GM12878 (cell line): ENCODE results near the gene TSPEAR. TPM values are rescaled to one million over a fixed set of nuclear protein-coding genes. Genes with fewer than 3 reads are reported as not detected.

Experiments used
- ATAC-seq: fragments of 200-7000 bp; cut with Tn5 transposase; 3 replicates; pipeline ENCODE4 v1.9.1; 2020; ENCODE audit warnings: mild to moderate bottlenecking, moderate library complexity
- BruUV-seq: library from RNA; stranded (reverse); fragments of 400-500 nt; replicated peaks from 2 replicates; lab custom pipeline; 2021; lab: Mats Ljungman, UMichigan
- CTCF ChIA-PET: fragments of 300-600 bp; sonication (Branson Sonifier 250); formaldehyde crosslinking; extraction: SDS; loops from one replicate; lab custom pipeline; 2021; ENCODE audit warnings: inconsistent platforms; lab: Yijun Ruan, JAX
- POLR2A ChIA-PET: fragments of 350-600 bp; formaldehyde crosslinking; extraction: SDS; loops from one replicate; lab custom pipeline; 2021; ENCODE audit warnings: inconsistent platforms; lab: Charles Lee
- RAD21 ChIA-PET: fragments of 300-600 bp; sonication (Branson Sonifier 250); formaldehyde crosslinking; loops from one replicate; lab custom pipeline; 2023; ENCODE audit warnings: antibody characterized with exemption; ENCODE audit not compliant: unreplicated experiment; lab: Charles Lee
- SMC1A ChIA-PET: fragments of 300-600 bp; sonication (Branson Sonifier 250); formaldehyde crosslinking; loops from one replicate; lab custom pipeline; 2023; ENCODE audit not compliant: unreplicated experiment, uncharacterized antibody; lab: Charles Lee
- DNase-seq: peaks from one replicate; pipeline ENCODE4 v3.0.0-alpha.2; 2011; ENCODE audit warnings: low read depth, low spot score
- FAIRE-seq: peaks from 3 replicates; lab custom pipeline; 2011; peaks lifted over from hg19 to GRCh38; lab: Jason Lieb, UNC
- H2AFZ ChIP-seq: 2 replicates; pipeline ENCODE4 v1.6.0; 2011; ENCODE audit warnings: low read depth, low read length, control low read depth; ENCODE audit not compliant: control insufficient read depth
- H3K27ac ChIP-seq: 2 replicates; pipeline ENCODE4 v1.5.1; 2011; ENCODE audit warnings: control low read depth; ENCODE audit not compliant: control insufficient read depth, insufficient read depth
- H3K27me3 ChIP-seq, 2 experiments: replicated peaks in 1 of 2; 2 replicates each; pipeline versions ENCODE4 v1.6.0 to v1.6.1; 2011; ENCODE audit warnings: low read length in 1 of 2; ENCODE audit not compliant: control insufficient read depth in 2 of 2, insufficient read depth in 2 of 2
- H3K36me3 ChIP-seq, 2 experiments: 2 replicates each; pipeline ENCODE4 v1.5.1; 2011; ENCODE audit warnings: low read length in 1 of 2; ENCODE audit not compliant: control insufficient read depth in 2 of 2, insufficient read depth in 2 of 2
- H3K4me1 ChIP-seq: 2 replicates; pipeline ENCODE4 v1.6.1; 2011; ENCODE audit warnings: mild to moderate bottlenecking, low read length, moderate library complexity, mixed read lengths; ENCODE audit not compliant: control insufficient read depth, insufficient read depth
- H3K4me2 ChIP-seq: 2 replicates; pipeline ENCODE4 v1.6.0; 2011; ENCODE audit warnings: control low read depth; ENCODE audit not compliant: control insufficient read depth, insufficient read depth
- H3K4me3 ChIP-seq: fragments of 200-600 bp; sonication (generic); 2 replicates; pipeline ENCODE4 v1.5.1; 2016
- H3K79me2 ChIP-seq: 2 replicates; pipeline ENCODE4 v1.6.0; 2011; ENCODE audit warnings: low read length; ENCODE audit not compliant: control insufficient read depth, insufficient read depth
- H3K9ac ChIP-seq: 2 replicates; pipeline ENCODE4 v1.8.0; 2011; ENCODE audit warnings: low read length, control low read depth, mixed read lengths; ENCODE audit not compliant: control insufficient read depth, insufficient read depth
- H3K9me3 ChIP-seq: replicated peaks from 3 replicates; pipeline ENCODE4 v1.5.1; 2011; ENCODE audit warnings: mild to moderate bottlenecking, low read length; ENCODE audit not compliant: control insufficient read depth, insufficient read depth
- H4K20me1 ChIP-seq: 2 replicates; pipeline ENCODE4 v1.6.0; 2011; ENCODE audit not compliant: control insufficient read depth, insufficient read depth
- ASH2L ChIP-seq: fragments of 300-600, 200-600 bp; sonication (generic); IDR thresholded peaks from 2 replicates; pipeline ENCODE4 v1.6.1; 2017; ENCODE audit warnings: low read depth, mild to moderate bottlenecking, borderline replicate concordance
- ATF7 ChIP-seq: fragments of 450-650 bp; IDR thresholded peaks from 2 replicates; pipeline ENCODE4 v1.6.1; 2016; ENCODE audit warnings: low read depth, mild to moderate bottlenecking
- DPF2 ChIP-seq: fragments of 450-650 bp; IDR thresholded peaks from 2 replicates; pipeline ENCODE4 v1.6.1; 2017; ENCODE audit warnings: mild to moderate bottlenecking
- EGR1 ChIP-seq, 2 experiments: IDR thresholded peaks; 1 replicate in 1 of 2; 2 replicates in 1 of 2; pipeline ENCODE4 v1.6.1; 2011 to 2012; ENCODE audit warnings: low read depth in 2 of 2, low read length in 2 of 2, borderline replicate concordance in 1 of 2, mild to moderate bottlenecking in 1 of 2, moderate library complexity in 1 of 2
- ESRRA ChIP-seq: IDR thresholded peaks from 2 replicates; pipeline ENCODE4 v1.6.1; 2012; ENCODE audit warnings: mild to moderate bottlenecking, low read length, improper control_type of control experiment
- HDAC2 ChIP-seq: fragments of 200-600 bp; sonication (generic); IDR thresholded peaks from 2 replicates; pipeline ENCODE4 v1.6.1; 2017
- MYC ChIP-seq: IDR thresholded peaks from 2 replicates; pipeline ENCODE4 v1.6.1; 2011; ENCODE audit warnings: mild to moderate bottlenecking, low read length, moderate library complexity, inconsistent platforms; ENCODE audit not compliant: insufficient read depth, insufficient replicate concordance, insufficient read length, severe bottlenecking
- NKRF ChIP-seq: fragments of 450-650 bp; conservative IDR thresholded peaks from 2 replicates; pipeline ENCODE4 v1.6.1; 2017; ENCODE audit warnings: mild to moderate bottlenecking, moderate library complexity
- PML ChIP-seq: IDR thresholded peaks from 2 replicates; pipeline ENCODE4 v1.6.1; 2012; ENCODE audit warnings: low read length, inconsistent platforms
- POLR2AphosphoS5 ChIP-seq: IDR thresholded peaks from 2 replicates; pipeline ENCODE4 v1.6.1; 2011; ENCODE audit warnings: mild to moderate bottlenecking, low read length, inconsistent platforms
- RCOR1 ChIP-seq: conservative IDR thresholded peaks from 2 replicates; pipeline ENCODE4 v1.6.1; 2012; ENCODE audit warnings: low read depth, low read length, improper control_type of control experiment
- SKIL ChIP-seq: fragments of 450-650 bp; IDR thresholded peaks from 2 replicates; pipeline ENCODE4 v1.6.1; 2017; ENCODE audit warnings: mild to moderate bottlenecking, low read depth, inconsistent platforms; ENCODE audit not compliant: poor library complexity, severe bottlenecking
- SUPT20H ChIP-seq: IDR thresholded peaks from 2 replicates; pipeline ENCODE4 v1.6.1; 2011; ENCODE audit warnings: low read depth, mild to moderate bottlenecking, low read length, moderate library complexity, borderline replicate concordance; ENCODE audit not compliant: control insufficient read depth
- TCF3 ChIP-seq: IDR thresholded peaks from 2 replicates; pipeline ENCODE4 v1.6.1; 2012; ENCODE audit warnings: low read depth, mild to moderate bottlenecking, low read length, borderline replicate concordance; ENCODE audit not compliant: insufficient read depth
- ZNF592 ChIP-seq: fragments of 450-650 bp; IDR thresholded peaks from 2 replicates; pipeline ENCODE4 v1.6.1; 2017; ENCODE audit warnings: mild to moderate bottlenecking, moderate library complexity
- ZSCAN29 ChIP-seq: fragments of 450-650 bp; IDR thresholded peaks from 2 replicates; pipeline ENCODE4 v1.6.1; 2017; ENCODE audit warnings: mild to moderate bottlenecking, moderate library complexity
- WGBS: methylation state at CpG from one replicate; pipeline ENCODE4 v1.1.6; 2016; ENCODE audit warnings: low lambda C conversion rate; ENCODE audit not compliant: insufficient replicate concordance, insufficient coverage; ENCODE audit errors: missing lambda C conversion rate; 5-methylcytosine and 5-hydroxymethylcytosine counted together
- in situ Hi-C: fragments of 300-500 bp; cut with MboI; formaldehyde crosslinking; loops from 9 replicates; pipeline ENCODE4 v1.14.3; 2018; ENCODE audit warnings: mixed read lengths
- intact Hi-C: fragments of 100-400 bp; cut with micrococcal nuclease; formaldehyde crosslinking; loops from one replicate; pipeline ENCODE4 v1.14.2; 2022; ENCODE audit not compliant: unreplicated experiment
- polyA plus RNA-seq, 11 experiments: library from polyadenylated mRNA; depleted of rRNA in 4 of 11; unstranded in 6 of 11; stranded (reverse) in 5 of 11; fragments of >200 nt; fragmentation: Nextera tagmentation in 4 of 11; fragmentation: Illumina TruSeq in 1 of 11; extraction: Ambion mirVana in 4 of 11; extraction: Trizol in 1 of 11; gene quantifications; 1 replicate in 1 of 11; 2 replicates in 10 of 11; pipeline versions ENCODE4 v1.2.1 to v1.2.3, GENCODE V29; 2011 to 2016; ENCODE audit warnings: inconsistent platforms in 2 of 11, missing spikeins in 2 of 11, low read depth in 1 of 11
- total RNA-seq, 4 experiments: library from RNA; depleted of rRNA in 3 of 4; stranded (reverse); fragments of >200 nt in 3 of 4; fragmentation: Illumina TruSeq in 1 of 4; extraction: Trizol in 1 of 4; gene quantifications; 2 replicates each; pipeline versions ENCODE4 v1.2.1 to v1.2.3, GENCODE V29; 2013 to 2021
- TF ChIP-seq, protein P1 (sequence below): IDR thresholded peaks from 2 replicates; pipeline ENCODE4 v1.6.1; 2011; ENCODE audit warnings: low read depth, mild to moderate bottlenecking, low read length, moderate library complexity, borderline replicate concordance; ENCODE audit errors: extremely low read depth

Gene TSPEAR
- total and polyA plus RNA-seq, 10 of the 15 experiments (the other 5 are each of a cell fraction or from before 2014, with no cell fraction given), result not detected

DNA sequence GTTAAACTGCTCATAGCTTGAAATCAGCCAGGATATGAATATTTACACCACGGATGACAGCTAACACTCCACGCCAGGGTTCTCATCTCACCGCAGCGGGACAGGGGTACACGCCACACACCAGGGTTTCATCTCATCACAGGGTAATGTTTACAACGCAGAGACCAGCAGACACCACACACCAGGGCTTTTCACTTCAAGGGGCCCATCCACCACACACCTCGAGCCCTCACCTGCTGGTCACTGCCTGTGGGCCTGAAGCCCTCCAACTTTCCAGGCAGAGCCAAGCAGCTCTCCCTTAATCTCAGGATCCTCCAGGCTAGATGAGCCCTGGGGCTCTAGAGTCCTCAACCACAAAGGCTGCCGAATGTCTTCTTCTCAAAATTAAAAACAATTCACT, 15.7 kb downstream of the TSPEAR start:
- Histone ChIP-seq H4K20me1 (no peaks in the 10 kb centered on the region), H2AFZ (no peak overlapping the region), H3K4me3 (no peak overlapping the region), H3K4me1 (no peaks in the 10 kb centered on the region), H3K27me3 (peaks cover 2 to 3% of the 10 kb centered on the region in 2 experiments; a peak in 3 of 4 replicates), H3K4me2 (no peak overlapping the region), H3K36me3 (no peaks in the 10 kb centered on the region), H3K27ac (no peak overlapping the region), H3K9ac (no peak overlapping the region), H3K79me2 (no peaks in the 10 kb centered on the region), H3K9me3 (peaks cover 1% of the 10 kb centered on the region; the same call in 2 of the 3 replicates)
- no TSS peak for BruUV-seq
- intact Hi-C loops (no loop called here), in situ Hi-C loops (no loop called here)
- ChIA-PET RAD21 (no interaction called here), SMC1A (no interaction called here), CTCF (no interaction called here), POLR2A (no interaction called here)
- WGBS, result 31% methylated on average over 8 of the region's 8 CpGs
- ATAC-seq (no peak), FAIRE-seq (no peak), DNase-seq (no peak)
- TF ChIP-seq, protein P1, sequence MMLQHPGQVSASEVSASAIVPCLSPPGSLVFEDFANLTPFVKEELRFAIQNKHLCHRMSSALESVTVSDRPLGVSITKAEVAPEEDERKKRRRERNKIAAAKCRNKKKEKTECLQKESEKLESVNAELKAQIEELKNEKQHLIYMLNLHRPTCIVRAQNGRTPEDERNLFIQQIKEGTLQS, result no peak
- no peak for TF ChIP-seq ZNF592
- TF ChIP-seq HDAC2, result no peak
- TF ChIP-seq RCOR1, result no peak
- no peak for TF ChIP-seq SUPT20H
- TF ChIP-seq NKRF, result no peak
- no peak for TF ChIP-seq ESRRA
- no peak for TF ChIP-seq ATF7
- no peak for TF ChIP-seq DPF2
- no peak for TF ChIP-seq POLR2AphosphoS5
- TF ChIP-seq ZSCAN29, result no peak
- TF ChIP-seq ASH2L, result no peak
- TF ChIP-seq SKIL, result no peak
- no peak for TF ChIP-seq PML
- TF ChIP-seq MYC, result no peak
- no peak for TF ChIP-seq TCF3
- TF ChIP-seq EGR1 (IDR thresholded peaks at IDR 0.05; ENCODE audit: borderline replicate concordance in 1 of 2, low read depth in 2 of 2, low read length in 2 of 2), result no peak
